Forelimb muscle (tissue), 1 donor: ENCODE measurements around the gene ADD3. TPM values are rescaled to one million over a fixed set of nuclear protein-coding genes. Genes with fewer than 3 reads are reported as not detected.

ENCODE experiments used
- DNase-seq: peaks from one replicate; pipeline ENCODE4 v3.0.0-alpha.2; 2013; ENCODE audit warnings: low read depth
- polyA plus RNA-seq: library from polyadenylated mRNA; unstranded; fragments of 120-200 nt; gene quantifications from one replicate; pipeline ENCODE4 v1.2.1, GENCODE V29; 2013; ENCODE audit not compliant: insufficient read length

Gene ADD3
- polyA plus RNA-seq, 1 donor: 88.6 TPM

- no peak for DNase-seq
These were observed 4.8 kb upstream of the ADD3 start for GRCh38 chr10:110002801-110003523.

- DNase-seq: no peak
These were observed 4.3 kb upstream of the ADD3 start for GRCh38 chr10:110003524-110003885.

- DNase-seq: no peak
These were observed 2.1 kb upstream of the ADD3 start for GRCh38 chr10:110005719-110006118.

GRCh38 chr10:110006358-110007160 lies 1.2 kb upstream of the ADD3 start:
- peak; percentile 69 for DNase-seq

- DNase-seq: no peak
These were observed 553 bp upstream of the ADD3 start for GRCh38 chr10:110007161-110007700.

GRCh38 chr10:110008518-110009339 lies 945 bp downstream of the ADD3 start:
- DNase-seq: no peak

GRCh38 chr10:110009736-110010475 lies 2.1 kb downstream of the ADD3 start:
- DNase-seq: no peak

GRCh38 chr10:110010486-110011378 lies 2.9 kb downstream of the ADD3 start:
- DNase-seq: no peak

GRCh38 chr10:110011681-110012080 lies 3.9 kb downstream of the ADD3 start:
- no peak for DNase-seq

- DNase-seq: no peak
These were observed 6.0 kb downstream of the ADD3 start for GRCh38 chr10:110013630-110014293.

GRCh38 chr10:110016039-110016438 lies 8.3 kb downstream of the ADD3 start:
- no peak for DNase-seq

GRCh38 chr10:110017052-110017451 lies 9.3 kb downstream of the ADD3 start:
- no peak for DNase-seq

GRCh38 chr10:110017907-110018306 lies 10.1 kb downstream of the ADD3 start:
- no peak for DNase-seq

GRCh38 chr10:110020265-110020664 lies 12.5 kb downstream of the ADD3 start:
- no peak for DNase-seq

- no peak for DNase-seq
These were observed 15.1 kb downstream of the ADD3 start for GRCh38 chr10:110022716-110023504.

GRCh38 chr10:110023785-110024465 lies 16.1 kb downstream of the ADD3 start:
- DNase-seq: no peak

- no peak for DNase-seq
These were observed 21.7 kb downstream of the ADD3 start for GRCh38 chr10:110029450-110029849.
